GM12865 (cell line): ENCODE measurements around the gene TMEM164.
"Not testable (repeated sequence)": the region's sequence is repeated elsewhere in the genome, so short reads cannot be mapped to it uniquely, and the experiment has no call there.

ENCODE experiments used
- DNase-seq: peaks from one replicate; pipeline ENCODE4 v3.0.0; 2010; ENCODE audit warnings: low read depth
- H3K4me3 ChIP-seq: 2 replicates; pipeline ENCODE4 v1.5.1; 2011; ENCODE audit warnings: mild to moderate bottlenecking, low read depth, low read length, control low read depth
- CTCF ChIP-seq: IDR thresholded peaks from 2 replicates; pipeline ENCODE4 v1.5.1; 2011; ENCODE audit warnings: low read length, control low read depth, low read depth, inconsistent platforms; ENCODE audit not compliant: insufficient read depth; ENCODE audit errors: missing control alignments

Gene TMEM164

GRCh38 chrX:110153244-110153643, 150.3 kb downstream of the TMEM164 start:
- no peak for TF ChIP-seq CTCF
- DNase-seq, result no peak
- H3K4me3 ChIP-seq, result no peak overlapping the region

GRCh38 chrX:110153896-110154295, 151.0 kb downstream of the TMEM164 start:
- no peak overlapping the region for H3K4me3 ChIP-seq
- no peak for DNase-seq
- no peak for TF ChIP-seq CTCF

GRCh38 chrX:110154328-110154727, 151.4 kb downstream of the TMEM164 start:
- H3K4me3 ChIP-seq, DNase-seq: not testable (repeated sequence)

- DNase-seq, result no peak
- no peak for TF ChIP-seq CTCF
- no peak overlapping the region for H3K4me3 ChIP-seq
Observed at GRCh38 chrX:110155759-110156158, 152.8 kb downstream of the TMEM164 start.

GRCh38 chrX:110156167-110156754, 153.3 kb downstream of the TMEM164 start:
- peak; percentile 24 for TF ChIP-seq CTCF
- DNase-seq, result no peak
- no peak overlapping the region for H3K4me3 ChIP-seq

GRCh38 chrX:110157444-110157843, 154.5 kb downstream of the TMEM164 start:
- no peak for DNase-seq
- H3K4me3 ChIP-seq, result no peak overlapping the region
- TF ChIP-seq CTCF, result no peak

GRCh38 chrX:110159235-110159634, 156.3 kb downstream of the TMEM164 start:
- no peak for DNase-seq
- H3K4me3 ChIP-seq, result no peak overlapping the region
- no peak for TF ChIP-seq CTCF
